HG03175 (cell line): ENCODE measurements around the gene PGGHG.
"Not testable (repeated sequence)": the region's sequence is repeated elsewhere in the genome, so short reads cannot be mapped to it uniquely, and the experiment has no call there.

ENCODE experiments used
- ATAC-seq: cut with Tn5 transposase; IDR thresholded peaks from one replicate; pipeline ENCODE4 v1.9.1; 2021; ENCODE audit warnings: mild to moderate bottlenecking, moderate library complexity; ENCODE audit not compliant: unreplicated experiment

Gene PGGHG

DNA sequence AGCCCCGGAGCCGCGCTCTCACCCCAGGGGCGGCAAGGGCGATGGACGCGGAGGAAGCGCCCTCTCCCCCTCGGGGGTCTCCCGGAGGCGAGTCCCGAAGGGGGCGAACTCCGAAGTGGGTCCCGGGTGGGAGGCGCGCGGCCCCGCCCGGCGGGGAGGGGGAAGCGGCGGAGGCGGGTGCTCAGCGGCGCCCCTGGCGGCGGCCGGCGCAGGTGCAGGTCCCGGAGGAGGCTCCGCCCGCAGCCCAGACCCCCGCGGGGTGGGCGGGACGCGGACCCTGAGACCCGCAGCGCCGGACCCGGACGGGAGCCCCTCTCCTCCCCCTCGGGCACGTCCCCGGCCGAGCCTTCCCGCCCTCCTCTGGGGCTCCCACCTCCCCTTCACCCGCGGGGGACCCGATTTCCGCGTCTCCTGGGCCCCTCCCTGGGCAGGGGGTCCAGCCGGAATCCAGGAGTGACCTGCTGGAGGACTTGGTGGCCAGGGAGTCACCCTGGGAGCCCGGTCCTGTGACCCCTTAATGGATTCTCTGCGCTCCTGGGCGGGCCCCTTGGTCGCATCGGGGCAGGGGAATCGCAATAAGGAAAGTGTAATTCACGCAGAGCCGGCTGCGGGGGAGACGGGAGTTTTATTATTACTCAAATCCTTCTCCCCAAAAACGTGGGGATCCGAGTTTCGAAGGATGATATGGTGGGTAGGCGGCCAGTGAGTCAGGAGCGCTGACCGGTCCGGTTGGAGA, 22.3 kb downstream of the PGGHG start:
- ATAC-seq = peak; percentile 32

- ATAC-seq = no peak
Measured at GRCh38 chr11:312092-312816, 23.3 kb downstream of the PGGHG start.

GRCh38 chr11:313304-313786, 24.4 kb downstream of the PGGHG start:
- ATAC-seq = peak; percentile 0

GRCh38 chr11:313787-314553, 25.0 kb downstream of the PGGHG start, which contains the start of gene IFITM1:
Gene IFITM1 (plus strand): TSS chr11:314040. CDS start chr11:314171, 131 bp downstream.
- peak; percentile 39 for ATAC-seq

GRCh38 chr11:314554-314875, 25.6 kb downstream of the PGGHG start:
- ATAC-seq = not testable (repeated sequence)

DNA sequence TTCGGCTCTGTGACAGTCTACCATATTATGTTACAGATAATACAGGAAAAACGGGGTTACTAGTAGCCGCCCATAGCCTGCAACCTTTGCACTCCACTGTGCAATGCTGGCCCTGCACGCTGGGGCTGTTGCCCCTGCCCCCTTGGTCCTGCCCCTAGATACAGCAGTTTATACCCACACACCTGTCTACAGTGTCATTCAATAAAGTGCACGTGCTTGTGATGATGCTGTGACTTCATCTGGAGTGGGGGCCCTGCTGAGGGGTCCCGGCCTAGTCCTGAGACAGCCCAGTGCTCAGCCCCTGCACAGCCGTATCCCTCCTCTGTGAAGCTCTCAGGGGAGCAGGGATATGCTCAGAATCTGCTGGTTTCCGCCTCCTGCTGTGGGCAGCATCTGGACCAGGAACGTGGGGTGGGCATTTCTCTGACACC, 26.1 kb downstream of the PGGHG start:
- no peak for ATAC-seq

GRCh38 chr11:315516-315994, 26.6 kb downstream of the PGGHG start:
- ATAC-seq = no peak

DNA sequence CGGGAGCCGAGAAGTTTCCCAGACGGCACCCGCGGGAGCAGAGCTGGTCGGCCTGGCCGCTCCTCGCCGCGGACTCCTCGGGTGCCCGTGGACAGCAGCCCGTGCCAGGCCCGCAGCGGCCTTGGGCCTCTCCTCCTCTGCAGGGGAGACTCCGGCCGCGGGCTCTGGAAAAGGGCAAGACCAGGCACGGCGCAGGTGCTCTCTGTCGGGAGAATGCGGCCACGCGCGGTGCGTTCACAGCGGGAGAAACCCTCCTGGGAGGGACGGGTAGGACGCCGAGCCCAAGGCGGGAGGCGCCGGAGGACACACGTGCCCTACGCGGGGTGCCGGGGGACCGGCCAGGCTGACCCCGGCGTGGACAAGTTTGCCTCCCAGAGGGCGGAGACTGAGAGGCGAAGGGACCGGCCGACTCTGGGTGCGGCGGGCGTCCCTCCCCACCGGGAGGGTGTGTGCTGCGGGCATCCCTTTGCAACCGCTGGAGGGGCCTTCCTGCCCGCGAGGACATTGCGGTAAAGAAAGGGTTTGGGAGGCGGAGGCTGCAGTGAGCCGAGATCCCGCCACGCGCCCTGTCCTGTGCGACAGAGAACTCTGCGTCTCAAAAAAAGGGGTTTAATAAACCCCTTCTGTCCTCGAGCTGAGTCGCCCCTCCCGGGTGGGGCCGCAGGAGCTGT, 27.2 kb downstream of the PGGHG start:
- ATAC-seq = no peak

GRCh38 chr11:316891-317301, 28.0 kb downstream of the PGGHG start:
- ATAC-seq = no peak

- peak; percentile 4 for ATAC-seq
Measured at GRCh38 chr11:317668-318404, 28.9 kb downstream of the PGGHG start.

DNA sequence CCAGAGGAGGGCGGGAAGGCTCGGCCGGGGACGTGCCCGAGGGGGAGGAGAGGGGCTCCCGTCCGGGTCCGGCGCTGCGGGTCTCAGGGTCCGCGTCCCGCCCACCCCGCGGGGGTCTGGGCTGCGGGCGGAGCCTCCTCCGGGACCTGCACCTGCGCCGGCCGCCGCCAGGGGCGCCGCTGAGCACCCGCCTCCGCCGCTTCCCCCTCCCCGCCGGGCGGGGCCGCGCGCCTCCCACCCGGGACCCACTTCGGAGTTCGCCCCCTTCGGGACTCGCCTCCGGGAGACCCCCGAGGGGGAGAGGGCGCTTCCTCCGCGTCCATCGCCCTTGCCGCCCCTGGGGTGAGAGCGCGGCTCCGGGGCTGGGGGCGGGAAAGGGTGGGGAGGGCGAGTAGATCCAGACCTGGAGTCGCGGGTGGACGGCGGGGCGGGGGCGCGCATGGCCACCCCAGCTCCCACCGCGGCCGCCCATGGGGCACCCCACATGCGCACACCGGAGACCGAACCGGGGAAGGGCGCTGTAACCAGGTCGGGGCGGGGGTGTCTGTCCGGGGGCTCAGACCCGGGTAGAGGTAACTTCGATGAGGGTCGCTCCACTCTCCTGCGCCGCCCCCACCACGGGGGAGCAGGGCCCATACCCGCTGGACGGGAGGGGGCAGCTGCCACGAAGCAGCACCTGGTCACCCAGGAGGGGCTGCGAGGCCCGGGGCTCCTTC, 29.6 kb downstream of the PGGHG start:
- ATAC-seq = peak; percentile 48

DNA sequence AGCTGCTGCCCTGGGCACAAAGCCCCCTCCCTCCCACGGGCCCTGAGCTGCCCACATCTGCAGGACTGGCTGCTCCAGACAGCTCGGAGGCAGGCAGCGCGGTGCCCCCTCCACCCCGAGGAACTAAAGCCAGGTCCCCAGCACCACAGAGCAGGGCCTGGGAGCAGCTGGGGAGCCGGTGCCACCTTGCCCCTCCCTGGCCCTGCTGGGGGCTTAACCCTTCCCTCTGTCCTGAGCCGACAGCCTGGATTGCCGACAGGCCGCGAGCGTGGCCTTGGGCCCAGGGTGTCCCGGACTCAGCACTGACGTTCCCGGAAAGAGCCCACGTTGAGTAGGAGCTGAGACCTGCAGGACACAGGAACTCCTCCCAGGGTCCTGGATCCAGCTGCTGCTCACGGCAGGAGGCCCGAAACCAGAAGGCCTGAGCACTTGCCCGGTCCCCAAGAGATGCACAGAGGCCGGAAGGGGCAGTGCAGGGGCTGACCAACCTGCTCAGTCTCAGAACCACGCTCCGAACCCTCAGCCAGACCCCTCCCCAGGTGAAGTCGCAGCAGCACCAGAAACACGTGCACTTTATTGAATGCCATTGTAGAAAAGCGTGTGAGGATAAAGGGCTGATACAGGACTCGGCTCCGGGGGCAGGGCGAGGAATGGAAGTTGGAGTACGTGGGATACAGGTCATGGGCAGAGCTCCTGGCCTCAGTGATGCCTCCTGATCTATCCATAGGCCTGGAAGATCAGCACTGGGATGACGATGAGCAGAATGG, 30.4 kb downstream of the PGGHG start:
- ATAC-seq = peak; percentile 13

- not testable (repeated sequence) for ATAC-seq
Measured at GRCh38 chr11:319888-320273, 31.0 kb downstream of the PGGHG start.

DNA sequence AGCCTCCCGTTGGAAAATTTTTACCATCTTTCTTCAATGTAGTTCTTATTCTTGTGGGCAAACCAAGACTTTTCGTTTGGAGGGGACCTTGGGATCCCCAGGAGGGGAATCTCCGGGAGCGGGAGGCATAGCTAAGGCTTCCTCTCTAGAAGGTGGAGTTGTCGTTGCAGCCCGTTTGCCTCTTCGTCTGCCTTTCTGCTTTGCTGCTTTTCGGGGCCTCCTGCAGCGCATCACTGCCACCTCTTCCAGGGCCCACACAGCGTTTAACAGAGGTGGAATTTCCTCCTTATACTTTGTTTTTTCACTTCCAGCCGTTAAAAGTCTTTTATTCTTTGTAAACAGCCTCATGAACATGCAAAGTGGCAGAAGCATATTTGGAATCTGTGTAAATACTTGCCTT, 35.2 kb downstream of the PGGHG start:
- ATAC-seq = no peak

DNA sequence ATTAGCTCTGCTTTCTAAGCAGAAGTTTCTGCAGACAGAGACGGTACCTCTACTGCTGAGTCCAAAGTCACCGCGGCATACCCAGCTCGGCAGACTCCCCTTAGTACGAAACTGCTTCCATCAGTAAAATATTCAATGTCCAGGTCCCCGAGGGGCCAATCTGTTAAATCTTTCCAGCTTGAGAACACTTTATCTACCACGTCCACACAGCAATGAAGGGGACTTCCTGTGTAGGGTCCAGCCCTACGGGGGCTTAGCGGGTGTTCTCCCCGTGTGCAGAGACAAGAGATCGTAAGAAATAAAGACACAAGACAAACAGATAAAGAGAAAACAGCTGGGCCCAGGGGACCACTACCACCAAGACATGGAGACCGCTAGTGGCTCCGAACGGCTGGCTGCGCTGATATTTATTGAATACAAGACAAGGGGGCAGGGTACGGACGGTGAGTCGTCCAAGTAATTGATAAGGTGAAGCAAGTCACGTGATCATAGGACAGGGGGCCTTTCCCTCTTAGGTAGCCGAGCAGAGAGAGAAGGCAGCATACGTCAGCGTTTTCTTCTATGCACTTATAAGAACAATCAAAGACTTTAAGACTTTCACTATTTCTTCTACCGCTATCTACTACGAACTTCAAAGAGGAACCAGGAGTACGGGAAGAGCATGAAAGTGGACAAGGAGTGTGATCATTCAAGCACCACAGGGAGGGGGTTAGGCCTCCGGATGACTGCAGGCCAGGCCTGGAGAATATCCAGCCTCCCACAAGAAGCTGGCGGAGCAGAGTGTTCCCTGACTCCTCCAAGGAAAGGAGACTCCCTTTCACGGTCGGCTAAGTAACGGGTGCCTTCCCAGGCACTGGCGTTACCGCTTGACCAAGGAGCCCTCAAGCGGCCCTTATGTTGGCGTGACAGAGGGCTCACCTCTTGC, 35.9 kb downstream of the PGGHG start:
- not testable (repeated sequence) for ATAC-seq

DNA sequence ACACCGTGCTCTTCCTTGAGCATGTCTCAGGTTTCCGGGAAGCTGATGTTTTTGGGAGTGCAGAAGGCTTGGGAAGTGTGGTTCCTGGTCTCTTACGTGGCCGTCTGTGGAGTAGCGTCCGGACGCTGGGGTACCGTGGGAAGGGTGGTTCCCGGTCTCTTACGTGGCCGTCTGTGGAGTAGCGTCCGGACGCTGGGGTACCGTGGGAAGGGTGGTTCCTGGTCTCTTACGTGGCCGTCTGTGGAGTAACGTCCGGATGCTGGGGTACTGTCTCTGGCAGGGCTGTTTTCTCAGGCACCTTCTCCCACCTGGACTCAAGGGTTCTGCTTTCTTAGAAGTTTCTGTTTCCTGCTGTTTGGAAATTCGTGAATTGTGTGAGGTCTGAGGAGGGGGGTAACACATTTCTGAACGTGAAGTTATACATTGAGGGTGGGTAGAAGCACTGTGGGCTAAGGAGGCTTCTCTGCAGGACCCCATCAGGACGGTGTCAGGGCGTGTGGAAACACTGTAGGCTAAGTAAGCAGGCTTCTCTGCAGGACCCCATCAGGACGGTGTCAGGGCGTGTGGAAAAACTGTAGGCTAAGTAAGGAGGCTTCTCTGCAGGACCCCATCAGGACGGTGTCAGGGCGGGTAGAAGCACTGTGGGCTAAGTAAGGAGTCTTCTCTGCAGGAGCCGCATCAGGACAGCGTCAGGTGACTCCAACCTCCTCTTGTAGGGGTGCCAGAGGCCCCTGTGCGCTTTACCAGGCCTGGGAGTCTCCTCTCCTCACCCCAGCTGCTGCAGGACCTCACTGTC, 37.1 kb downstream of the PGGHG start:
- ATAC-seq = no peak

DNA sequence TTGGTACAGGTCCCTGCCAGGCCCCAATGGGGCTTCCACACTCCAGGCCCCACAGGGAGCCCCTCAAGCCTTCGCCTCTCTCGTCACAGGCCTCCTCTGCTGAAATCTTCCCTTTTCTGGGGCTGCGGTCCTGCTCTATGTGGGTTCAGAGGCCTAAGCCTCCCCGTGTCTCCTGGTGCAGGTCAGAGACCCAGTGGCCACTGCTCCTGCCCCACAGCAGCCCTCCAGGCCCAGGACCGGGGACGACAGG, 37.6 kb downstream of the PGGHG start:
- peak; percentile 10 for ATAC-seq
